Epithelial cell of proximal tubule (primary cell): ENCODE data around the gene RIPK3. TPM values are rescaled to one million over a fixed set of nuclear protein-coding genes. Genes with fewer than 3 reads are reported as not detected.
"Not testable (repeated sequence)": the region's sequence is repeated elsewhere in the genome, so short reads cannot be mapped to it uniquely, and the experiment has no call there.

Experiments used
- DNase-seq: peaks from one replicate; pipeline ENCODE4 v3.0.0-alpha.2; 2011; ENCODE audit warnings: low read depth
- H3K4me3 ChIP-seq: 2 replicates; pipeline ENCODE4 v1.5.1; 2011; ENCODE audit warnings: low read depth, mild to moderate bottlenecking, low read length
- CTCF ChIP-seq: conservative IDR thresholded peaks from 2 replicates; pipeline ENCODE4 v1.5.1; 2012; ENCODE audit warnings: low read depth, mild to moderate bottlenecking, low read length
- total RNA-seq: library from RNA; depleted of rRNA; stranded (reverse); fragments of >200 nt; gene quantifications from 2 replicates; pipeline ENCODE4 v1.2.3, GENCODE V29; 2015

RIPK3 gene
- total RNA-seq, 1 donor from 2014 or later = 7.6 TPM

- not testable (repeated sequence) for DNase-seq, H3K4me3 ChIP-seq
- TF ChIP-seq CTCF = peak; percentile 40
Measured at GRCh38 chr14:24327914-24328313, 11.9 kb downstream of the RIPK3 start.

- TF ChIP-seq CTCF = no peak
- no peak overlapping the region for H3K4me3 ChIP-seq
- no peak for DNase-seq
Measured at GRCh38 chr14:24327303-24327702, 12.5 kb downstream of the RIPK3 start.

GRCh38 chr14:24325963-24326362 lies 13.8 kb downstream of the RIPK3 start:
- TF ChIP-seq CTCF = no peak
- no peak overlapping the region for H3K4me3 ChIP-seq
- no peak for DNase-seq

- DNase-seq = no peak
- no peak for TF ChIP-seq CTCF
Measured at GRCh38 chr14:24325041-24325530, 14.7 kb downstream of the RIPK3 start.

GRCh38 chr14:24324024-24324423 lies 15.8 kb downstream of the RIPK3 start:
- DNase-seq = no peak
- TF ChIP-seq CTCF = no peak
- no peak overlapping the region for H3K4me3 ChIP-seq

More at GRCh38 chr14:24325041-24325530, 14.7 kb downstream of the RIPK3 start:
- no peak overlapping the region for H3K4me3 ChIP-seq

- no peak for TF ChIP-seq CTCF
- no peak for DNase-seq
Measured at GRCh38 chr14:24323341-24323740, 16.4 kb downstream of the RIPK3 start.

GRCh38 chr14:24322672-24323071 lies 17.1 kb downstream of the RIPK3 start:
- TF ChIP-seq CTCF = no peak
- no peak for DNase-seq
- H3K4me3 ChIP-seq = no peak overlapping the region

More at GRCh38 chr14:24323341-24323740, 16.4 kb downstream of the RIPK3 start:
- H3K4me3 ChIP-seq = no peak overlapping the region
